Measurements from ENCODE around the gene CCDC158. TPM values are rescaled to one million over a fixed set of nuclear protein-coding genes. Genes with fewer than 3 reads are reported as not detected.

The CCDC158 gene
- total and polyA plus RNA-seq, 2 of the 4 experiments (the other 2 are of a cell fraction), result not detected

DNA sequence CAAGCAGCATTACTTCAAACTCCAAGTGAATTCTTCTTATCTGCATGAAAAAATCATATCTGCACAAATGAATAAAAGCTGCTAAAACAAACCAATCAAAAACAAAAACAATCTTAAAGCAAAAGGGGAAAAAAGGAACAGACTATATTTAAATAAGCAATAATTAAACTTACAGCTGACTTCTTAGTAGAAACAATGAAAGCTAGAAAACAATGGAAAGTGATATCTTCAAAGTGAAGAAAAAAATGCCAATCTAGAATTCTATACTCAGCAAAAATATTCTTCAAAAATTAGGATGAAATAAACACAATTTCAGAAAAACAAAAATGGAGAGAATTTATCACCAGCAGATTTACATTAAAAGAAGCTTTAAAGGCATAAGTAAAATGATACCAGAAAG is 94.4 kb downstream of the CCDC158 start:
- Histone ChIP-seq H3K9me1 (ENCODE audit: insufficient read depth, low read length) (no peaks in the 10 kb centered on the region), H3K4me1 (ENCODE audit: control insufficient read depth, insufficient read depth, low read length) (no peaks in the 10 kb centered on the region), H2AFZ (replicated peaks; ENCODE audit: low read length, poor library complexity) (no peak overlapping the region), H2BK20ac (ENCODE audit: low read depth, low read length) (no peak overlapping the region), H4K20me1 (ENCODE audit: insufficient read depth, low read length) (no peaks in the 10 kb centered on the region), H3K4ac (ENCODE audit: low read depth, low read length) (no peak overlapping the region), H3K4me3 (ENCODE audit: insufficient read depth, low read depth, low read length) (no peak overlapping the region), H3K18ac (ENCODE audit: low read depth, low read length) (no peak overlapping the region), H3K27ac (ENCODE audit: insufficient read depth, low read length) (no peak overlapping the region), H3K36me3 (ENCODE audit: control insufficient read depth, insufficient read depth, low read length) (no peaks in the 10 kb centered on the region), H2AK9ac (replicated peaks; ENCODE audit: low read depth, low read length, poor library complexity) (no peak overlapping the region), H3K9me3 (ENCODE audit: control insufficient read depth, insufficient read depth, low read length) (no peaks in the 10 kb centered on the region; the same call in 1 of the 2 replicates), H4K8ac (ENCODE audit: low read depth in 2 of 2, low read length in 2 of 2) (no peak overlapping the region), H4K5ac (ENCODE audit: low read depth, low read length) (no peak overlapping the region), H2BK5ac (ENCODE audit: low read depth, low read length, poor library complexity, severe bottlenecking) (no peak overlapping the region), H3K56ac (ENCODE audit: extremely low read depth, insufficient read depth, low read length) (no peak overlapping the region), H3K23ac (ENCODE audit: low read depth, low read length) (no peak overlapping the region), H3K79me1 (ENCODE audit: low read depth in 1 of 2, low read length in 2 of 2) (no peaks in the 10 kb centered on the region), H4K91ac (ENCODE audit: insufficient read depth, low read depth, low read length) (no peak overlapping the region), H3K9ac (ENCODE audit: low read depth, low read length) (no peak overlapping the region), H3K4me2 (ENCODE audit: low read depth, low read length) (no peak overlapping the region), H3K14ac (replicated peaks; ENCODE audit: low read depth, low read length) (no peak overlapping the region), H3K27me3 (ENCODE audit: control insufficient read depth, insufficient read depth, low read length) (peaks cover 4% of the 10 kb centered on the region), H2BK120ac (ENCODE audit: low read depth, low read length) (no peak overlapping the region), H2BK15ac (ENCODE audit: low read depth, low read length) (no peak overlapping the region), H2AK5ac (ENCODE audit: low read depth, low read length) (no peak overlapping the region)
- dilution Hi-C loops (cut with HindIII; ENCODE audit: low sequenced_read_pairs, unreplicated experiment) (no loop called here), intact Hi-C loops (cut with micrococcal nuclease) (no loop called here), in situ Hi-C loops (cut with MboI; ENCODE audit: low sequenced_read_pairs) (no loop called here)
- ChIA-PET CTCF (no interaction called here), POLR2A (ENCODE audit: unreplicated experiment) (interaction anchor here (0.6 kb wide), 1 partner anchor 11 kb away, joined by 7 read pairs; no protein-coding TSS in a partner anchor)
- BruUV-seq (replicated peaks), result no TSS peak
- TF ChIP-seq RFX5 (IDR thresholded peaks at IDR 0.05; ENCODE audit: low read depth, low read length), result no peak
- TF ChIP-seq MAZ (IDR thresholded peaks at IDR 0.05; ENCODE audit: borderline replicate concordance, low read depth, low read length), result no peak
- no peak for TF ChIP-seq POLR2A (IDR thresholded peaks at IDR 0.05; ENCODE audit: low read depth, low read length)
- TF ChIP-seq, protein P1, sequence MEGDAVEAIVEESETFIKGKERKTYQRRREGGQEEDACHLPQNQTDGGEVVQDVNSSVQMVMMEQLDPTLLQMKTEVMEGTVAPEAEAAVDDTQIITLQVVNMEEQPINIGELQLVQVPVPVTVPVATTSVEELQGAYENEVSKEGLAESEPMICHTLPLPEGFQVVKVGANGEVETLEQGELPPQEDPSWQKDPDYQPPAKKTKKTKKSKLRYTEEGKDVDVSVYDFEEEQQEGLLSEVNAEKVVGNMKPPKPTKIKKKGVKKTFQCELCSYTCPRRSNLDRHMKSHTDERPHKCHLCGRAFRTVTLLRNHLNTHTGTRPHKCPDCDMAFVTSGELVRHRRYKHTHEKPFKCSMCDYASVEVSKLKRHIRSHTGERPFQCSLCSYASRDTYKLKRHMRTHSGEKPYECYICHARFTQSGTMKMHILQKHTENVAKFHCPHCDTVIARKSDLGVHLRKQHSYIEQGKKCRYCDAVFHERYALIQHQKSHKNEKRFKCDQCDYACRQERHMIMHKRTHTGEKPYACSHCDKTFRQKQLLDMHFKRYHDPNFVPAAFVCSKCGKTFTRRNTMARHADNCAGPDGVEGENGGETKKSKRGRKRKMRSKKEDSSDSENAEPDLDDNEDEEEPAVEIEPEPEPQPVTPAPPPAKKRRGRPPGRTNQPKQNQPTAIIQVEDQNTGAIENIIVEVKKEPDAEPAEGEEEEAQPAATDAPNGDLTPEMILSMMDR (conservative IDR thresholded peaks at IDR 0.05; ENCODE audit: low read depth, low read length), result no peak
- ATAC-seq (ENCODE audit: low read depth), result no peak
- DNase-seq, result no peak
